ENCODE data around the gene HDAC3. TPM values are rescaled to one million over a fixed set of nuclear protein-coding genes. Genes with fewer than 3 reads are reported as not detected.

Gene HDAC3
- total RNA-seq, 1 experiment from 2014 or later: 91.9 TPM

DNA sequence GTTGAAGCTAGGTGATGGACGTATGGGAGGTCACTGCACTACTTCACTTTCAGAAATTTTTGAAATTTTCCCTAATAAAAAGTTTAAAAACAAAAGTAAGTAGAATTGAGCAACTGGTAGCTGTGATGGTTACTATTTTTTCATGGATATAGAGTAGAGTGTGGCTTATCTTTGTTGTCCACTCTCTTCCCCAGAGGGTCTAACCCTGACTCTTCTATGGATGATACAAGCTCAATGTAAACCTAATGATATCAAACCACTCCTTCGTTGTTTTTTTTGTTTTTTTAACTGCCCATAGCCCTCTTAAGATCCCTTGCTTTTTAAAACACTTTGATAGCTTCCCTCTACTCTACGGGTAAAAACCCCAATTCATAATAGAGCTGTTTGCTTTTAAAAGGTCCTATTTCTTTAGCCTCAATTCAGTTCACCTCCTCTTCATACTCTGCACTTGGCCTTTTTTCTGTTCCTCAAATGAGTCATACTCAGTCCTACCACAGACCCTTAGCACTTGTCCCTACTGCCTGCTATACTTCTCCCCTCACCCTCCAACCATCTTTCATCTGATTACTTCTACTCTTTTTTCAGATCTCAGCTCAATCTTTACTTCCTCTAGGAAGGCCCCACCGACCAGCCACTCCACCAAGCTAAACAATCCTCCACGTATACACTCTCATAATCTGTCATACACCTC, 2.6 kb downstream of the HDAC3 start:
- H3K79me2 ChIP-seq (ENCODE audit: insufficient read depth, low read length): peaks cover 68% of the 10 kb centered on the region
- intact Hi-C loops (cut with micrococcal nuclease): no loop called here

More for the DNA sequence above, 2.6 kb downstream of the HDAC3 start:
- TF ChIP-seq, protein P1, sequence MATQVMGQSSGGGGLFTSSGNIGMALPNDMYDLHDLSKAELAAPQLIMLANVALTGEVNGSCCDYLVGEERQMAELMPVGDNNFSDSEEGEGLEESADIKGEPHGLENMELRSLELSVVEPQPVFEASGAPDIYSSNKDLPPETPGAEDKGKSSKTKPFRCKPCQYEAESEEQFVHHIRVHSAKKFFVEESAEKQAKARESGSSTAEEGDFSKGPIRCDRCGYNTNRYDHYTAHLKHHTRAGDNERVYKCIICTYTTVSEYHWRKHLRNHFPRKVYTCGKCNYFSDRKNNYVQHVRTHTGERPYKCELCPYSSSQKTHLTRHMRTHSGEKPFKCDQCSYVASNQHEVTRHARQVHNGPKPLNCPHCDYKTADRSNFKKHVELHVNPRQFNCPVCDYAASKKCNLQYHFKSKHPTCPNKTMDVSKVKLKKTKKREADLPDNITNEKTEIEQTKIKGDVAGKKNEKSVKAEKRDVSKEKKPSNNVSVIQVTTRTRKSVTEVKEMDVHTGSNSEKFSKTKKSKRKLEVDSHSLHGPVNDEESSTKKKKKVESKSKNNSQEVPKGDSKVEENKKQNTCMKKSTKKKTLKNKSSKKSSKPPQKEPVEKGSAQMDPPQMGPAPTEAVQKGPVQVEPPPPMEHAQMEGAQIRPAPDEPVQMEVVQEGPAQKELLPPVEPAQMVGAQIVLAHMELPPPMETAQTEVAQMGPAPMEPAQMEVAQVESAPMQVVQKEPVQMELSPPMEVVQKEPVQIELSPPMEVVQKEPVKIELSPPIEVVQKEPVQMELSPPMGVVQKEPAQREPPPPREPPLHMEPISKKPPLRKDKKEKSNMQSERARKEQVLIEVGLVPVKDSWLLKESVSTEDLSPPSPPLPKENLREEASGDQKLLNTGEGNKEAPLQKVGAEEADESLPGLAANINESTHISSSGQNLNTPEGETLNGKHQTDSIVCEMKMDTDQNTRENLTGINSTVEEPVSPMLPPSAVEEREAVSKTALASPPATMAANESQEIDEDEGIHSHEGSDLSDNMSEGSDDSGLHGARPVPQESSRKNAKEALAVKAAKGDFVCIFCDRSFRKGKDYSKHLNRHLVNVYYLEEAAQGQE (IDR thresholded peaks at IDR 0.05; ENCODE audit: low read depth): no peak
- TF ChIP-seq ZFX (IDR thresholded peaks at IDR 0.05) (no peak), TCF7L2 (IDR thresholded peaks at IDR 0.05; ENCODE audit: borderline replicate concordance, extremely low read depth, insufficient read depth, insufficient read length) (no peak), YY1 (IDR thresholded peaks at IDR 0.05; ENCODE audit: extremely low read depth, insufficient replicate concordance, low read depth, low read length) (no peak), CBX3 (IDR thresholded peaks at IDR 0.05; ENCODE audit: low read depth) (no peak), FOSL1 (IDR thresholded peaks at IDR 0.05; ENCODE audit: low read depth) (no peak), SIN3A (IDR thresholded peaks at IDR 0.05; ENCODE audit: low read depth) (no peak), POLR2AphosphoS5 (IDR thresholded peaks at IDR 0.05; ENCODE audit: low read depth, low read length) (no peak)
- TF ChIP-seq, protein P2, sequence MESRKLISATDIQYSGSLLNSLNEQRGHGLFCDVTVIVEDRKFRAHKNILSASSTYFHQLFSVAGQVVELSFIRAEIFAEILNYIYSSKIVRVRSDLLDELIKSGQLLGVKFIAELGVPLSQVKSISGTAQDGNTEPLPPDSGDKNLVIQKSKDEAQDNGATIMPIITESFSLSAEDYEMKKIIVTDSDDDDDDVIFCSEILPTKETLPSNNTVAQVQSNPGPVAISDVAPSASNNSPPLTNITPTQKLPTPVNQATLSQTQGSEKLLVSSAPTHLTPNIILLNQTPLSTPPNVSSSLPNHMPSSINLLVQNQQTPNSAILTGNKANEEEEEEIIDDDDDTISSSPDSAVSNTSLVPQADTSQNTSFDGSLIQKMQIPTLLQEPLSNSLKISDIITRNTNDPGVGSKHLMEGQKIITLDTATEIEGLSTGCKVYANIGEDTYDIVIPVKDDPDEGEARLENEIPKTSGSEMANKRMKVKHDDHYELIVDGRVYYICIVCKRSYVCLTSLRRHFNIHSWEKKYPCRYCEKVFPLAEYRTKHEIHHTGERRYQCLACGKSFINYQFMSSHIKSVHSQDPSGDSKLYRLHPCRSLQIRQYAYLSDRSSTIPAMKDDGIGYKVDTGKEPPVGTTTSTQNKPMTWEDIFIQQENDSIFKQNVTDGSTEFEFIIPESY (IDR thresholded peaks at IDR 0.05; ENCODE audit: extremely low read depth, insufficient replicate concordance, low read length): no peak
- H3K36me3 ChIP-seq (ENCODE audit: control insufficient read depth in 1 of 2, insufficient read depth in 2 of 2, low read length in 2 of 2): peaks cover 18 to 19% of the 10 kb centered on the region in 2 experiments
- no peaks in the 10 kb centered on the region for H4K20me1 ChIP-seq (ENCODE audit: insufficient read depth)
- H3K27ac ChIP-seq (ENCODE audit: low read depth, low read length): no peak overlapping the region
- no peak for DNase-seq (ENCODE audit: low read depth, low spot score)
- CTCF ChIA-PET: interaction anchor here (1.8 kb wide), 1 partner anchor 15 kb away, joined by 11 read pairs; the partner anchor contains the start of gene DIAPH1
- RAD21 ChIA-PET (ENCODE audit: low non-redundant PET in 1 of 2, low total read pairs in 2 of 2, uncharacterized antibody in 2 of 2, unreplicated experiment in 2 of 2): no interaction called here
- no peaks in the 10 kb centered on the region for H3K9me2 ChIP-seq (ENCODE audit: insufficient read depth)
- no peak overlapping the region for H3K4me3 ChIP-seq (replicated peaks in 1 of 2; ENCODE audit: low read depth in 1 of 2, low read length in 2 of 2)
- peaks cover 5 to 24% of the 10 kb centered on the region in 2 experiments for H3K4me1 ChIP-seq (ENCODE audit: control insufficient read depth in 1 of 2, insufficient read depth in 2 of 2, low read length in 2 of 2)
- no TSS peak for BruUV-seq (replicated peaks)
- no peak for ATAC-seq
- POLR2A ChIA-PET: interaction anchor here (1.0 kb wide), 1 partner anchor 22 kb away, joined by 3 read pairs; no protein-coding TSS in a partner anchor
- H3K9me3 ChIP-seq (ENCODE audit: control insufficient read depth in 1 of 2, insufficient read depth in 1 of 2, low read depth in 1 of 2, low read length in 2 of 2): no peaks in the 10 kb centered on the region
- no peak overlapping the region for H2AFZ ChIP-seq (ENCODE audit: low read depth, low read length, poor library complexity, severe bottlenecking)
- H3K9ac ChIP-seq (ENCODE audit: low read length): no peak overlapping the region
- no peak overlapping the region for H3K4me2 ChIP-seq (ENCODE audit: low read length)
- H3K27me3 ChIP-seq (ENCODE audit: insufficient read depth, low read length): no peaks in the 10 kb centered on the region
